ENCODE data around the gene HBEGF. TPM values are rescaled to one million over a fixed set of nuclear protein-coding genes. Genes with fewer than 3 reads are reported as not detected.
A peak's percentile ranks its signal among the peaks of the same experiment; 100 is the strongest.

The HBEGF gene
- total RNA-seq, 1 donor from 2014 or later: 22.6 TPM

DNA sequence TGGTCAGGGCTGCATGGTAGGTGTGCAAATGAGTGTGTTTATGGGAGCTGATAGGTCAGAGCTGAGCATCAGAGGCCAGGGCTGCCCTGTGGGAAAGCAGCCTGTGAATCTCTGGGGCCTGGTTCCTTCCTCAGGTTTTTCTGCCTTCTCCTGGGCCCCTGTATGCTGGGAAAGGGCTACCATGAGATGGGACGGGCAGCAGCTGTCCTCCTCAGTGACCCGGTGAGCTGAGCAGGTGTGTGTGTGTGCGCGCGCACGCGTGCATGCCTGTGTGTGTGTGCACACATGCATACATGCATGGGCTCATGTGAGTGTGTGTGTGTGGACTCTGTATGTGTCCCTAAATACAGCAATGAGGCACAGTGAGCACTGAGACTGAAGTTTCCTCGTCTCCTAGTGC lies 15.9 kb upstream of the HBEGF start:
- H3K4me3 Mint-ChIP-seq (ENCODE audit: unreplicated experiment): no peak overlapping the region
- H3K9me3 Mint-ChIP-seq (ENCODE audit: unreplicated experiment): no peaks in the 10 kb centered on the region
- no peak for DNase-seq (ENCODE audit: low spot score)
- no peak overlapping the region for H3K27ac Mint-ChIP-seq (ENCODE audit: unreplicated experiment)
- peaks cover 7% of the 10 kb centered on the region for H3K27me3 Mint-ChIP-seq (ENCODE audit: unreplicated experiment)
- H3K36me3 Mint-ChIP-seq (ENCODE audit: low read depth, unreplicated experiment): no peaks in the 10 kb centered on the region
- H3K4me1 Mint-ChIP-seq (ENCODE audit: unreplicated experiment): no peaks in the 10 kb centered on the region
- no peak for TF ChIP-seq CTCF (IDR thresholded peaks at IDR 0.05; ENCODE audit: unreplicated experiment)

GRCh38 chr5:140361901-140362300 lies 15.5 kb upstream of the HBEGF start:
- Mint-ChIP-seq H3K4me1 (ENCODE audit: unreplicated experiment) (no peaks in the 10 kb centered on the region), H3K27ac (ENCODE audit: unreplicated experiment) (no peak overlapping the region), H3K4me3 (ENCODE audit: unreplicated experiment) (no peak overlapping the region), H3K36me3 (ENCODE audit: low read depth, unreplicated experiment) (no peaks in the 10 kb centered on the region), H3K9me3 (ENCODE audit: unreplicated experiment) (no peaks in the 10 kb centered on the region), H3K27me3 (ENCODE audit: unreplicated experiment) (peaks cover 7% of the 10 kb centered on the region)
- TF ChIP-seq CTCF (IDR thresholded peaks at IDR 0.05; ENCODE audit: unreplicated experiment): no peak
- no peak for DNase-seq (ENCODE audit: low spot score)

- H3K9me3 Mint-ChIP-seq (ENCODE audit: unreplicated experiment): no peaks in the 10 kb centered on the region
- no peaks in the 10 kb centered on the region for H3K4me1 Mint-ChIP-seq (ENCODE audit: unreplicated experiment)
- DNase-seq (ENCODE audit: low spot score): no peak
- H3K36me3 Mint-ChIP-seq (ENCODE audit: low read depth, unreplicated experiment): no peaks in the 10 kb centered on the region
- no peak overlapping the region for H3K4me3 Mint-ChIP-seq (ENCODE audit: unreplicated experiment)
- TF ChIP-seq CTCF (IDR thresholded peaks at IDR 0.05; ENCODE audit: unreplicated experiment): no peak
- no peak overlapping the region for H3K27ac Mint-ChIP-seq (ENCODE audit: unreplicated experiment)
- peaks cover 7% of the 10 kb centered on the region for H3K27me3 Mint-ChIP-seq (ENCODE audit: unreplicated experiment)
Observed at GRCh38 chr5:140360681-140361479, 14.5 kb upstream of the HBEGF start.

DNA sequence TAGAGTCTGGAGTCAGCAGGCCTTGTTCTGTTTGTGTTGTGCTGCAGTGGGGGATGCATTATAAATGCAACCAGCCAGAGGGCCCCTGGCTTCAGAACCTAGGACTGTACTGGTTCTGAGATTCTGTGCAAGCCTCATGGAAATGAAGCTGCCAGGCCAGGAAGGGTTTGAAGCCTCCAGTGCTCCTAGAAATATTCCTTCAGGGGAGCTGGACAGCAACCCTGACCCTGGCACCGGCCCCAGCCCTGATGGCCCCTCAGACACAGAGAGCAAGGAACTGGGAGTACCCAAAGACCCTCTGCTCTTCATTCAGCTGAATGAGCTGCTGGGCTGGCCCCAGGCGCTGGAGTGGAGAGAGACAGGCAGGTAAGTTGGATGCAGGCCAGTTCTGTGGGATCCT lies 13.7 kb upstream of the HBEGF start, which contains the start of gene SLC4A9:
TSS of gene SLC4A9 (plus strand) at position 94 of the 400 bp plus-strand sequence. CDS start at position 137, 43 bp downstream.
- no peak for DNase-seq (ENCODE audit: low spot score)
- TF ChIP-seq CTCF (IDR thresholded peaks at IDR 0.05; ENCODE audit: unreplicated experiment): no peak
- no peak within 1 kb of the TSS for H3K27ac Mint-ChIP-seq (ENCODE audit: unreplicated experiment)

GRCh38 chr5:140358738-140359310 lies 12.4 kb upstream of the HBEGF start:
- Mint-ChIP-seq H3K27ac (ENCODE audit: unreplicated experiment) (peak overlapping the region; percentile 3), H3K4me3 (ENCODE audit: unreplicated experiment) (no peak overlapping the region), H3K36me3 (ENCODE audit: low read depth, unreplicated experiment) (no peaks in the 10 kb centered on the region), H3K9me3 (ENCODE audit: unreplicated experiment) (no peaks in the 10 kb centered on the region), H3K27me3 (ENCODE audit: unreplicated experiment) (peaks cover 7% of the 10 kb centered on the region), H3K4me1 (ENCODE audit: unreplicated experiment) (no peaks in the 10 kb centered on the region)
- peak; percentile 62 for TF ChIP-seq CTCF (IDR thresholded peaks at IDR 0.05; ENCODE audit: unreplicated experiment)
- DNase-seq (ENCODE audit: low spot score): peak; percentile 66

More for the DNA sequence above, 13.7 kb upstream of the HBEGF start, which contains the start of gene SLC4A9:
- H3K27me3 Mint-ChIP-seq (ENCODE audit: unreplicated experiment): peaks cover 7% of the 10 kb centered on the region
- H3K4me3 Mint-ChIP-seq (ENCODE audit: unreplicated experiment): no peak within 1 kb of the TSS
- no peaks in the 10 kb centered on the region for H3K9me3 Mint-ChIP-seq (ENCODE audit: unreplicated experiment)
- no peaks in the 10 kb centered on the region for H3K36me3 Mint-ChIP-seq (ENCODE audit: low read depth, unreplicated experiment)
- no peaks in the 10 kb centered on the region for H3K4me1 Mint-ChIP-seq (ENCODE audit: unreplicated experiment)

Data from endothelial cell (in vitro differentiated cells).